NCI-H2171 treated with DMSO at 0.1 percent for 48 hours (cell line): ENCODE results near the gene MMD.
"Not testable (repeated sequence)": the region's sequence is repeated elsewhere in the genome, so short reads cannot be mapped to it uniquely, and the experiment has no call there.

Experiments
- DNase-seq: peaks from one replicate; lab custom pipeline; 2025; lab: John Stamatoyannopoulos, UW

The MMD gene

GRCh38 chr17:55423535-55423934 is 1.9 kb upstream of the MMD start:
- no peak for DNase-seq

GRCh38 chr17:55422828-55423164 is 1.2 kb upstream of the MMD start:
- DNase-seq: not testable (repeated sequence)

GRCh38 chr17:55420776-55421178 is 858 bp downstream of the MMD start:
- DNase-seq: peak; percentile 22

- no peak for DNase-seq
These were observed 1.4 kb downstream of the MMD start for GRCh38 chr17:55420067-55420775.

- DNase-seq: no peak
These were observed 3.0 kb downstream of the MMD start for GRCh38 chr17:55418369-55419268.

- no peak for DNase-seq
These were observed 4.0 kb downstream of the MMD start for GRCh38 chr17:55417411-55418268.

- DNase-seq: no peak
These were observed 5.1 kb downstream of the MMD start for GRCh38 chr17:55416470-55417052.

- DNase-seq: no peak
These were observed 5.6 kb downstream of the MMD start for GRCh38 chr17:55416000-55416399.

- no peak for DNase-seq
These were observed 6.7 kb downstream of the MMD start for GRCh38 chr17:55414983-55415382.

GRCh38 chr17:55413825-55414489 is 7.7 kb downstream of the MMD start:
- DNase-seq: no peak

- DNase-seq: no peak
These were observed 10.2 kb downstream of the MMD start for GRCh38 chr17:55411463-55411855.

- no peak for DNase-seq
These were observed 10.7 kb downstream of the MMD start for GRCh38 chr17:55410722-55411462.

- DNase-seq: no peak
These were observed 12.4 kb downstream of the MMD start for GRCh38 chr17:55409030-55409800.

- DNase-seq: no peak
These were observed 13.7 kb downstream of the MMD start for GRCh38 chr17:55407641-55408566.

- DNase-seq: no peak
These were observed 16.0 kb downstream of the MMD start for GRCh38 chr17:55405600-55405999.

GRCh38 chr17:55404197-55404596 is 17.4 kb downstream of the MMD start:
- DNase-seq: not testable (repeated sequence)

GRCh38 chr17:55402374-55402773 is 19.3 kb downstream of the MMD start:
- DNase-seq: no peak

- DNase-seq: no peak
These were observed 22.9 kb downstream of the MMD start for GRCh38 chr17:55398689-55399088.
